HG02852 (cell line): ENCODE measurements around the gene OR7G2.
"Not testable (repeated sequence)": the region's sequence is repeated elsewhere in the genome, so short reads cannot be mapped to it uniquely, and the experiment has no call there.

ENCODE experiments used
- ATAC-seq: cut with Tn5 transposase; IDR thresholded peaks from one replicate; pipeline ENCODE4 v1.9.1; 2021; ENCODE audit warnings: mild to moderate bottlenecking, moderate library complexity; ENCODE audit not compliant: unreplicated experiment

OR7G2 gene

DNA sequence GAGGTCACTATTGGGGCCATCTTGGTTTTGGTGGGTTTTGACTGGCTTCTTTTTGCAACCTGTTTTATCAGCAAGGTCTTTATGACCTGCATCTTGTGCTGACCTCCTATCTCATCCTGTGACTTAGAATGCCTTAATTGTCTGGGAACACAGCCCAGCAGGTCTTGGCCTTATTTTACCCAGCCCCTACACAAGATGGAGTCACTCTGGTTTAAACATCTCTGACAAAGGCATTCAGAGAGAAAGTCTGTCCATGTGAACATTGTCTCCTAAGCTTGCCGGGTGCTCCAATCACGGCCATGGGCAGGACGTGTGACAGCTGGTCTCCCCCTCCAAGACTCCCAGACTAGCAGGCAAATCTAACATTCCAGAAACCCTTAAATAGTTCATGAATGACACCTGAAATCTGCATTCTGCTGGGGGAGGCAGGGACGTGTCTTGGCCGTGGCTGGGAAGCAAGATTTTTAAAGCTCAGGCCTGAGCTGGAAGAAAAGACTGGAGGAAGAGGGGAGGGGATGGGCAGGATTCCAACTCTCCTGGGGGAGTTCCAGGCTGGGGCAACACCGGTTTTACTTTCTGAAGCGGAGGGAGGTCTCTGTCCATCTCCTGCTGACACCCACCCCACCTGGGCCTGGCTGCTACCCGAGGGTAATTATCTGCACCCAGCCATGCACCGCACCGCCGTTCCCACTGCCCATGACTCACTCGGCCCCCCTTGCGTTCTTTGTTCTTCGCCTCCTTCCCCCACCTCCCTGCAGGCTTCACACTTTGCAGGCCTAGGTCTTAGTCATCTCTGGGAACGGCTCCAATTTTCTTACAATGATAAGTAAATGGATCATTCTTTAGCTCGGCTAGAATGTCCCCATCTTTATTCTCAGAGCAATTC lies 32.0 kb downstream of the OR7G2 start:
- no peak for ATAC-seq

DNA sequence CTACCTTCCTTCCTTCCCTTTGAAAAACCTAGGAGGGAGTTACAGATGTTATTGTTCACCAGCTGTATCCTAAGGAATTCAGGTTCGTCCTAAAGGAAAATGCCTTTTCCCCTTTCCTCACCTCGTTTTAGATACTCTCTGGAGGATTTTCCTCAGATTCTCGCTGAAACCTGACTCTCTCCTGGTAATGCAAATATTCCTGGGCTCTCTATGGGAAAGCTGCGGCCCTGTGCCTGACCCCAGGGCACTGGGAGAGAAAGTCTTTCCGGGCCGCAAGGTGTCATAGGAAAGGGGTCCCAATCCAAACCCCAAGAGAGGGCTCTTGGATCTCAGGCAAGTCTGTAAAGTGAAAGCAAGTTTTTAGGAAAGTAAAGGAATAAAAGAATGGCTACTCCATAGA lies 33.5 kb downstream of the OR7G2 start:
- ATAC-seq, result no peak

DNA sequence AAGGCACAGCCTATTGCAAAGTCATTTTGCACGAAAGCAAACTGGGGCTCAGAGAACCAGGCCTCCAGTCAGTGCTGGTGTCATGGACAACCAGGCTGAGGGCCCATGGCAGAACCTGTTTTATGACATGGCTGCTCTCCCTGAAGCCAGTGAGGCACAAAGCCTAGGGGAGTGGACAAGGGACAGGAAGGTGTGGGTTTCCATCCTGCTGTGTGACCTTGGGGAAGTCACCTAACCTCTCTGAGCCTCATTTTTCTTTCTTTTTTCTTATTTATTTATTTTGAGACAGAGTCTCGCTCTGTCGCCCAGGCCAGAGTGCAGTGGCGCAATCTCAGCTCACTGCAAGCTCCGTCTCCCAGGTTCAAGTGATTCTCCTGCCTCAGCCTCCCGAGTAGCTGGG lies 35.6 kb downstream of the OR7G2 start:
- not testable (repeated sequence) for ATAC-seq

DNA sequence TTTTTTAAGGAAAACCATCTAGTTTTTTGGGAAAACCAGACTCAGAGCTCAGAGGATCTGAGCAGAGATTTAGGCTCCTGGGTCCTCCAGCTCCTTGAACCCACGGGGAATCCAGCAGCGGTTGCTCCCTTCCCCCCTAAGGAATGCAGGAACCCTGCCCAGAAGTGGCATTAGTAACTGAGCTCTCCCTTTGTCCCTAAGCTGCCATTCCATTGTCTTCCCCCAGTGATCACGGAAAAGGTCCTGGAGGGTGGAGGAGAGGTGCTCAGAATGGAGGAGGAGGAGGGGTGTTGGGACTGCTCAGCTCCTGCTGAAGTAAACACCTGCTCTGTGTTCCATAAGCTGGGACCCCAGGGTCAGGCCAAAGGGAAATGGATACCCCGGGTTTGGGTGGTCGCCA lies 37.2 kb downstream of the OR7G2 start:
- ATAC-seq, result no peak

DNA sequence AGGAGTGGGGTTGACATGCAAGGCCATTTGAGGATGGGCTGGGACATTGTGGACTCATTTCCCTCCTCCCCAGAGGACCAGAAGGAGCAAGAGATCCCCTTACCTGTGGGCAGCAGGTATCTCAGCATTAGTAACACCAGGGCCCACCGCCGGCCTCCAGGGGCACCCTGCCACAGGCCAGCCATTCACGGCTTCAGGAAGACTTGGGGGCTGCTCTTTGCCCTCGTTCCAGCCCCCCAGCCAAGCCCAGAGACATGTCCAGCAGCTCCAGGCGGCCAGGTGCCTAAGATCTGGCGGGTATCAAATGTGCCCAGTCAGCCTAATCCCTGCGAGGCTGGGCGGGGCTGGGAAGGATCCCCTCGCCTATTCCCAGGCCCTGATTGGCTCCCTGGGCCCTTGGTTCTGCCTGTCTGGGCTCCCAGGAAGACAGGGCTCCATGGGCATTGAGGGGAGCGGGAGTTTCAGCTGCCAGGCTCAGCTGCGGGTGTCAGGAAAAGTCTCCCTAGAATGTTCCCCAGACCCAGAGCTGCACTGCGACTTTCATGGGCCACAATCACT lies 41.7 kb downstream of the OR7G2 start:
- ATAC-seq, result no peak

DNA sequence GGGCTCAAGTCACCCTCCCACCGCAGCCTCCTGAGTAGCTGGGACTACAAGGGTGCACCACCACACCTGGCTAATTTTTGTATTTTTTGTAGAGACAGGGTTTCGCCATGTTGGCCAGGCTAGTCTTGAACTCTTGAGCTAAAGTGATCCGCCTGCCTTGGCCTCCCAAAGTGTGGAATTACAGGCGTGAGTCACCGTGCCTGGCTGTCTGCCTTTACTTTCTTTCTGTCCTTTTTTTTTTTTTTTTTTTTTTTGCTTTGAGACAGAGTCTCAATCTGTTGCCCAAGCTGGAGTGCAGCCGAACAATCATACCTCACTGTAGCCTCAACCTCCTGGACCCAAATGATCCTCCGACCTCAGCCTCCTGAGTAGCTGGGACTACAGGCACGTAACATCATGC lies 45.4 kb downstream of the OR7G2 start:
- ATAC-seq, result no peak

DNA sequence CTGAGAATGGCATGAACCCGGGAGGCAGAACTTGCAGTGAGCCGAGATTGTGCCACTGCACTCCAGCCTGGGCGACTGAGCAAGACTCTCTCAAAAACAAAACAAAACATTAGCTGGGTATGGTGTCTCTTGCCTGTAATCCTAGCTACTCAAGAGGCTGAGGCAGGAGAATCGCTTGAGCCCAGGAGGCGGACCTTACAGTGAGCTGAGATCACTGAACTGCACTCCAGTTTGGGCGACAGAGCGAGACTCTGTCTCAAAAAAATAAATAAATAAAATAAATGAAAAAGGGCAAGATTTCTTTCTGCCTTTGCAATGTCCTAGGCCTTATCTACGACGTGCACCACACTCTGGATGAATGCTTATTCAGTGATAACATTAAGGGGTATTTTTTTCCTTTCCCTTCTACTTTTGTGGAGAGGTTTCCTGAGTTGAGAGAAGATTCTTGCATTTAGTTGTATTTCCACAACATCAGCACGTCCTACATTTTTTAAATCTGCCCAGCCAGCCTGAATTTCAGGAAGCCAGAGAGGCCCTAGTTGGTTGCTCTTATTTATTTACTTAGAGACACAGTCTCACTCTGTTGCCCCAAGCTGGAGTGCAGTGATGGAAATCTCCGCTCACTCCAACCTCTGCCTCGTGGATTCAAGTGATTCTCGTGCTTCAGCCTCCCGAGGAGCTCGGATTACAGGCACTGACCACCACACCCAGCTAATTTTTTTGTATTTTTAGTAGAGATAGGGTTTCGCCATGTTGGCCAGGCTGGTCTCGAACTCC lies 46.5 kb downstream of the OR7G2 start:
- ATAC-seq, result no peak

DNA sequence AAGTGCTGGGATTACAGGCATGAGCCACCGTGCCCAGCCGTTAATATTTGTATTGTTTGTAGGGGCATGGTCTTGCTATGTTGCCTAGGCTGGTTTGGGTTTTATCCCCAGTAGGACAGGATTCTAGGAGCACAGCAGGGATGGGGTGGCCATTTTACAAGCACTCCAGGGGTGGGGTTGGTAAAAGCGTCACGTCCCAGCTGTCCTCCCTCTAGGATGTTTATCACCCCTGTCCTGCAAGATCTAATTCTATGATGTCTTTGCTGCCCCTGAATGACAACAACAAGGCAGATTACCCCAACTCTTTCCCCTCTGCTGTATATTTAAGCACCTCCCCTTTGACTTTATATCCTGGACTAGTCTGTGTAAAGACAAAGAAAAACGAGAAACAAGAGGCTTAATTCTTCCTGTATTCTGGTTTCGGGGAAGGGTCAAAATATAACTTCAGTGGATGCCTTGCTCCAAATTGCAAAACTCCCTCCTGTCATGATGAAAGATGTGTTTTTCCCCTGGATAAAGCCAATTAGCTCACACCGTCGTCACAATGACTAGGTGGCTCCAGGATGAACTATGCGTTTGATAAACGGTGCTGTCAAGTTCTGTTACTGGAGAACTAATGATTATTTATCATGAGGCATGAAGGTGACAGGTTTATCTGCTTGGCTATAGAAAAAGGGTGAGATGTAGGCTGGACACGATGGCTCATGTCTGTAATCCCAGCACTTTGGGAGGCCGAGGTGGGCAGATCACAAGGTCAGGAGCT lies 48.2 kb downstream of the OR7G2 start:
- ATAC-seq, result no peak

DNA sequence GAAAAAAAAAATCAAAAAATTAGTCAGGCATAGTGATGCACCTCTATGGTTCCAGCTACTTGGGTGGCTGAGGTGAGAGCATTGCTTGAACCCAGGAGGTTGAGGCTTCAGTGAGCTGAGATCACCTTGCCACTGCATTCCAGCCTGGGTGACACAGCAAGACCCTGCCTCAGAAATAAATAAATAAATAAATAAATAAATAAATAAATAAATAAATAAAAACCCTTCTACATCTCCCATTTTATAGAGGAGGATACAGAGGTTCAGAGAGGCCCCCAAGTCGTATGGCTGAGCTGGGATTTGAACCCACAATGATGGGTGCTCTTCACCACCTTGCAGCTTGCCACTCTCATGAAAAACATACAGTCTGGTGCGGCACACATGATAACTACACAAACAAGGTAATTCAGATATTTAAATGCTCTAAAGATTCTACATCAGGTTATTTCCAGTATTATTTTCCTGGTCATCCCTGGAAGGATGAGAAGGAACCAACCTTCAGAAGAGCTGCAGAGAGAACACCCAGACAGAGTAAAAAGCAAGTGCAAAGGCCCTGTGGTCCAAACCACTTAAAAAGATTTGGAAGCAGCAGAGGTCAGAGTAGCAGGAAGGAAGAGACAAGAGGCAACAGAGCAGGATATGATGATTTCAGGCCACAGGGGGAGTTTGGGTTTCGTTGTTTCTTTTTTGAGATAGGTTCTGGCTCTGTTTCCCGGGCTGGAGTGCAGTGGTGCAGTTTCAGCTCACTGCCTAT lies 49.6 kb downstream of the OR7G2 start:
- ATAC-seq, result no peak

DNA sequence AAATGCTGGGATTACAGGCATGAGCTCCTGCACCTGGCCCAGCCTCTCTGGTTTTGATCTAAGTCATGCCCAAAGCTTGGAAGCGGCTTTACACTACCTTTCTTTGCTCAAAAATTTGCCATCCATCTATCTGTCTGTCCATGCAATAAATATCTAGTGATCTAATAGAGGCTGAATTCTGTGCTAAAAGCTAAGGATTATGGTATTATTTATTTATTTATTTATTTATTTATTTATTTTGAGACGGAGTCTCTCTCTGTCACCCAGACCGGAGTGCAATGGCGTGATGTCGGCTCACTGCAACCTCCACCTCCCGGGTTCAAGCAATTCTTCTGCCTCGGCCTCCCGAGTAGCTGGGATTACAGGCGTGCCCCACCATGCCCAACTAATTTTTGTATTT lies 51.1 kb downstream of the OR7G2 start:
- ATAC-seq, result not testable (repeated sequence)

DNA sequence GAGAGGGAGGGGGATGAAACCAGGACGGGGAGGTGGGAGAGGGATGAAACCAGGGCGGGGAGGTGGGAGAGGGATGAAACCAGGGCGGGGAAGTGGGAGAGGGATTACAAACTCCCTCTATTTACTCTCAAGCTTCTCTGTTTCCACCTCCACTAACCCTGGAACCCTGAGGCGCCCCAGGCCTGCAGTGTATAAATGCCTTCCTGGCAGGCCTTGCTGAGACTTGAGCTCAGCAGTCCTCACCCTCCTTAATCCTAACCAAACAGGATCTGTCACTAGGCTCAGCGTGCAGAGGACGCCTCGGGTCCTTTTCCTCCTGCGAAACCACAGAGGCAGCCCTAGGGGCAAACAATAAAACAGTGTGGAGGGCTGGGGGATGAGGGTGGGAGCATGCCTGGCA lies 52.5 kb downstream of the OR7G2 start:
- no peak for ATAC-seq

DNA sequence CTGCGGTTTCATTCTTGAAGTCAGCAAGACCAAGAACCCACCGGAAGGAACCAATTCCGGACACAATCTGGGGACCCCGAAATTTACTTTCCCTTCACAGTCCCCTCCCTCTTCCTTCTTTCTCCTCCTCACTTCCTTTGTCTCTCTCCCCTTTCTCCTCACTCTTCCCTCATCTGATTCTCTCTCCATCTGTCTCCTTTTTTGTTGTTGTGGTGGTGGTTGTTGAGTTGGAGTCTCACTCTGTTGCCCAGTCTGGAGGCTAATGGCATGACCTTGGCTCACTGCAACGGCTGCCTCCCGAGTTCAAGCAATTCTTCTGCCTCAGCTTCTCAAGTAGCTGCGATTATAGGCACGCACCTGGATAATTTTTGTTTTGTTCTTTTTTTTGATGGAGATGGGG lies 53.1 kb downstream of the OR7G2 start:
- ATAC-seq, result no peak

DNA sequence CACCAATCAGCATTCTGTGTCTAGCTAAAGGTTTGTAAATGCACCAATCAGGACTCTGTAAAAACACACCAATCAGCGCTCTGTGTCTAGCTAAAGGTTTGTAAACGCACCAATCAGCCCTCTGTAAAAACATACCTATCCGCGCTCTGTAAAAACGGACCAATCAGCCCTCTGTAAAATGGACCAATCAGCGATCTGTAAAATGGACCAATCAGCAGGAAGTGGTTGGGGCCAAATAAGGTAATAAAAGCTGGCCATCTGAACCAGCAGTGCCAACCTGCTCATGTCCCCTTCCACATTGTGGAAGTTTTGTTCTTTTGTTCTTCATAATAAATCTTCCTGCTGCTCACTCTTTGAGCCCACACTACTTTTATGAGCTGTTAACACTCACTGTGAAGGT lies 53.6 kb downstream of the OR7G2 start:
- ATAC-seq, result not testable (repeated sequence)

DNA sequence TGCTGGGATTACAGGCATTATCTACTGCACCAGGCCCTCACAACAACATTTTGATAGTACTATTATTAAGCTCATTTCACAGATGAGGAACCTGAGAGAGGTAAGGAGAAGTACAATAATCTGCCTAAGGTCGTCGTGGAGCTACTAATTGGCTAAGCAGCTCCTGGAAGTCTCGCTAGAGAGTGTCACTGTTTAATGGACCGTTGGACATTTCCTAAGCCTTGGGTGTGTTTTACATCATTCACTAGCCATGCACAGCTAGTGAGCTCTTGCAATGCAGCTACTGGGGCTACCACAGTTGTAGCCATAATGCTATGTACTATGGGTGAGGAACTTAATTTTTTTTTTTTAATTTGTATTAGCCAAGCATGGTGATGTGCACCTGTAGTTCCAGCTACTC lies 54.4 kb downstream of the OR7G2 start:
- no peak for ATAC-seq
